Astrocyte (in vitro differentiated cells and primary cell): Measurements from ENCODE around the gene CAP1.

ENCODE experiments used
- EZH2 ChIP-seq: IDR thresholded peaks from 2 replicates; pipeline ENCODE4 v1.6.1; 2012; ENCODE audit warnings: mild to moderate bottlenecking, low read length, inconsistent platforms; ENCODE audit not compliant: insufficient read depth
- TF ChIP-seq, protein P1 (sequence below): IDR thresholded peaks from 2 replicates; pipeline ENCODE4 v1.5.1; 2011; ENCODE audit warnings: low read depth, mild to moderate bottlenecking, inconsistent platforms, low read length, moderate library complexity; ENCODE audit not compliant: insufficient read depth

- TF ChIP-seq, protein P1, sequence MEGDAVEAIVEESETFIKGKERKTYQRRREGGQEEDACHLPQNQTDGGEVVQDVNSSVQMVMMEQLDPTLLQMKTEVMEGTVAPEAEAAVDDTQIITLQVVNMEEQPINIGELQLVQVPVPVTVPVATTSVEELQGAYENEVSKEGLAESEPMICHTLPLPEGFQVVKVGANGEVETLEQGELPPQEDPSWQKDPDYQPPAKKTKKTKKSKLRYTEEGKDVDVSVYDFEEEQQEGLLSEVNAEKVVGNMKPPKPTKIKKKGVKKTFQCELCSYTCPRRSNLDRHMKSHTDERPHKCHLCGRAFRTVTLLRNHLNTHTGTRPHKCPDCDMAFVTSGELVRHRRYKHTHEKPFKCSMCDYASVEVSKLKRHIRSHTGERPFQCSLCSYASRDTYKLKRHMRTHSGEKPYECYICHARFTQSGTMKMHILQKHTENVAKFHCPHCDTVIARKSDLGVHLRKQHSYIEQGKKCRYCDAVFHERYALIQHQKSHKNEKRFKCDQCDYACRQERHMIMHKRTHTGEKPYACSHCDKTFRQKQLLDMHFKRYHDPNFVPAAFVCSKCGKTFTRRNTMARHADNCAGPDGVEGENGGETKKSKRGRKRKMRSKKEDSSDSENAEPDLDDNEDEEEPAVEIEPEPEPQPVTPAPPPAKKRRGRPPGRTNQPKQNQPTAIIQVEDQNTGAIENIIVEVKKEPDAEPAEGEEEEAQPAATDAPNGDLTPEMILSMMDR: no peak
- no peak for TF ChIP-seq EZH2
Observed at GRCh38 chr1:40041466-40041838, 923 bp downstream of the CAP1 start.
